Measurements from ENCODE around the gene ABHD16A. TPM values are rescaled to one million over a fixed set of nuclear protein-coding genes. Genes with fewer than 3 reads are reported as not detected.

ABHD16A gene
- total and polyA plus RNA-seq, 2 donors (not counting 3 experiments of a cell fraction or from before 2014, with no cell fraction given) = 48.9 to 60.3 TPM

- Histone ChIP-seq H3K27me3 (ENCODE audit: control insufficient read depth in 2 of 2, insufficient read depth in 2 of 2, low read length in 2 of 2) (no peaks in the 10 kb centered on the region), H4K20me1 (replicated peaks; ENCODE audit: control insufficient read depth, extremely low read depth, insufficient read depth, low read length) (no peaks in the 10 kb centered on the region), H3K4me3 (replicated peaks in 1 of 3; ENCODE audit: insufficient read depth in 1 of 3, low read depth in 1 of 3, low read length in 3 of 3) (peak overlapping the region; percentile 86 to 98 (median 96)), H2AFZ (ENCODE audit: low read depth, low read length) (no peak overlapping the region), H3K36me3 (ENCODE audit: control insufficient read depth in 2 of 2, extremely low read depth in 1 of 2, insufficient read depth in 2 of 2, low read length in 2 of 2) (peaks cover 16 to 23% of the 10 kb centered on the region in 2 experiments), H3K9me3 (replicated peaks; ENCODE audit: control insufficient read depth, insufficient read depth, low read length) (no peaks in the 10 kb centered on the region), H3K27ac (ENCODE audit: insufficient read depth, low read depth, low read length) (peak overlapping the region; percentile 94), H3K4me1 (ENCODE audit: control insufficient read depth, extremely low read depth, insufficient read depth, low read length) (peaks cover 40% of the 10 kb centered on the region), H3K4me2 (ENCODE audit: insufficient read depth, low read length) (peak overlapping the region; percentile 93), H3K79me2 (ENCODE audit: control insufficient read depth, insufficient read depth, low read length) (peaks cover 41% of the 10 kb centered on the region), H3K9me1 (replicated peaks; ENCODE audit: control insufficient read depth, extremely low read depth, insufficient read depth, low read length) (no peaks in the 10 kb centered on the region), H3K9ac (replicated peaks; ENCODE audit: extremely low read depth, insufficient read depth, low read length) (peak overlapping the region; percentile 96)
- BruUV-seq (replicated peaks) = no TSS peak
- POLR2A ChIA-PET = interaction anchor here (1.5 kb wide), 1 partner anchor 93 kb away, joined by 6 read pairs; the partner anchor contains the start of gene HSPA1B
- TF ChIP-seq, protein P1, sequence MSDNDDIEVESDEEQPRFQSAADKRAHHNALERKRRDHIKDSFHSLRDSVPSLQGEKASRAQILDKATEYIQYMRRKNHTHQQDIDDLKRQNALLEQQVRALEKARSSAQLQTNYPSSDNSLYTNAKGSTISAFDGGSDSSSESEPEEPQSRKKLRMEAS (IDR thresholded peaks at IDR 0.05; ENCODE audit: insufficient read depth, insufficient read length) = no peak
- TF ChIP-seq MYC (IDR thresholded peaks at IDR 0.05; ENCODE audit: low read depth, low read length) (no peak), CTCF (IDR thresholded peaks at IDR 0.05; ENCODE audit: extremely low read depth in 1 of 2, insufficient read depth in 1 of 2, low read depth in 1 of 2, low read length in 2 of 2) (no peak), POLR2AphosphoS5 (IDR thresholded peaks at IDR 0.05; ENCODE audit: insufficient read depth, low read depth, low read length) (no peak), JUN (IDR thresholded peaks at IDR 0.05; ENCODE audit: borderline replicate concordance, insufficient read depth, insufficient read length, low read depth) (no peak), GATA2 (IDR thresholded peaks at IDR 0.05; ENCODE audit: insufficient read depth, insufficient read length, low read depth, low read length) (no peak), FOS (IDR thresholded peaks at IDR 0.05; ENCODE audit: borderline replicate concordance, insufficient read depth, low read length) (no peak), POLR2A (IDR thresholded peaks at IDR 0.05; ENCODE audit: low read depth, low read length) (no peak), EZH2 (IDR thresholded peaks at IDR 0.05; ENCODE audit: borderline replicate concordance, low read depth, low read length, severe bottlenecking) (no peak)
- intact Hi-C loops (cut with micrococcal nuclease) = loop anchor here (1.0 to 10.0 kb wide), 2 partner anchors 93 to 190 kb away; partner anchors contain the start of genes ATP6V1G2, DDX39B, HSPA1B and NFKBIL1
- dilution Hi-C loops (cut with MboI; ENCODE audit: extremely low pct_ligation_motif_present, low sequenced_read_pairs) = no loop called here
- CTCF ChIA-PET = interaction anchor here (1.5 kb wide), 1 partner anchor 9 kb away, joined by 3 read pairs; no protein-coding TSS in a partner anchor
- FAIRE-seq = no peak
- no peak for DNase-seq (ENCODE audit: low read depth, low spot score)
Measured at GRCh38 chr6:31734247-31734820, 31.2 kb upstream of the ABHD16A start.
